HG02885 (cell line): ENCODE data around the gene SNRPA.
"Not testable (repeated sequence)": the region's sequence is repeated elsewhere in the genome, so short reads cannot be mapped to it uniquely, and the experiment has no call there.

Experiments used
- ATAC-seq: cut with Tn5 transposase; IDR thresholded peaks from one replicate; pipeline ENCODE4 v1.9.1; 2021; ENCODE audit warnings: mild to moderate bottlenecking; ENCODE audit not compliant: unreplicated experiment, poor library complexity

Gene SNRPA

DNA sequence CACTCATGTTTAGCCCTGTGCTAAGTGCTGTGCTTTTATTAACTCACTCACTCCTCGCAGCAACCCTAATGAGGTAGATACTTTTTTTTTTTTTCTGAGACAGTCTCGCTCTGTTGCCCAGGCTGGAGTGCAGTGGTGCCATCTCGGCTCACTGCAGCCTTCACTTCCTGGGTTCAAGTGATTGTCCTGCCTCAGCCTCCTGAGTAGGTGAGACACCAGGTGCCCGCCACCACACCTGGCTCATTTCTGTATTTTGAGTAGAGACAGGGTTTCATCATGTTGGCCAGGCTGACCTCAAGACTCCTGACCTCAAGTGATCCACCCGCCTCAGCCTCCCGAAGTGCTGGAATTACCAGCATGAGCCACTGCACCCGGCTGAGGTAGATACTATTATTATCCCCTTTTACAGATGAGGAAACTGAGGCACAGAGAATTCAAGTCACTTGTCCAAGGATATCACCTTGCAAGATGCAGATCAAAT, 31.5 kb upstream of the SNRPA start:
- no peak for ATAC-seq

DNA sequence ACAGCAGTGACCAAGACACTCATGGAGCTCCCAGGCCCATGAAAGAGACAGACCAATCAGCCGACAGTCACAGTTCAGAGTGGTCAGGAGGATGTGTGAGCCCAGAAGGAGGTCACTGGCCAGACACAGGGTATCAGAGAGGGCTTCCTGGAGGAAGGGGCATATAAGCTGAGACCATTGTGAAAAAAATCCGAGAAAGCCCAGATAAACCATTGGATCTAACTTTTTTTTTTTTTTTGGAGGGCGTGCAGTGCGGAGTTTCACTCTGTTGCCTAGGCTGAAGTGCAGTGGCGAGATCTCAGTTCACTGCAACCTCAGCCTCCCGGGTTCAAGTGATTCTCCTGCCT, 29.9 kb upstream of the SNRPA start:
- no peak for ATAC-seq

DNA sequence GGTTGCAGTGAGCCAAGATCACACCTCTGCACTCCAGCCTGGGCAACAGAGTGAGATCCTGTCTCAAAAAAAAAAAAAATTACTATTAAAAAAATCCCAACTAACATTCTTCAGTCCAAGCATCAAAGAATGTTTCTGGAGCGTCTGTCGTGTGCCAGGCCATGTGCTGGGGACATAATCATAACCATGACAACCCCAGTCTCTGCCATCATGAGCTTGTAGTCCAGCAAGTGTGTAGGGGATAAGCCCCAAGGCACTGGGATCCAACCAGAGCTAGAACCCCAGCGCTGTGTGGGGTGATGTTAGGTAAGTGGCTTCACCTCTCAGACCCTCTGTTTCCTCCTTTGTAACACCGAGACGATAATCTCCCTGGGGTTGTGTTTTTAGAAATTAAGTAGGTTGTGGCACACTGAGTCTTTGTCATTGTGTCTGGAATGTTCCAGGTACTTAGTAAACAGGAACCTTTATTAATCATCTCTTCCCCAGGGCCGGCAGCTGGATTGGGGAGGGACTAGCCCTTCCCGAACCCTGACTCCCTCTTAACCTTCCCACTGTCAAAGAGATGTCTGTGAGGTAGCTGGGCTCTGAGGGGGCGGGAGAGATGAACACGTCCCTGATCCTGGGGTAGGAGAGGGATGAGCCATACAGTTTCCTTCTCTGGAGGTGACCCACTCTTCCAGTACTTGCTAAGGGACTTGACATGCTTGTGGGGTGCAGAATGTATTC, 28.9 kb upstream of the SNRPA start:
- no peak for ATAC-seq

DNA sequence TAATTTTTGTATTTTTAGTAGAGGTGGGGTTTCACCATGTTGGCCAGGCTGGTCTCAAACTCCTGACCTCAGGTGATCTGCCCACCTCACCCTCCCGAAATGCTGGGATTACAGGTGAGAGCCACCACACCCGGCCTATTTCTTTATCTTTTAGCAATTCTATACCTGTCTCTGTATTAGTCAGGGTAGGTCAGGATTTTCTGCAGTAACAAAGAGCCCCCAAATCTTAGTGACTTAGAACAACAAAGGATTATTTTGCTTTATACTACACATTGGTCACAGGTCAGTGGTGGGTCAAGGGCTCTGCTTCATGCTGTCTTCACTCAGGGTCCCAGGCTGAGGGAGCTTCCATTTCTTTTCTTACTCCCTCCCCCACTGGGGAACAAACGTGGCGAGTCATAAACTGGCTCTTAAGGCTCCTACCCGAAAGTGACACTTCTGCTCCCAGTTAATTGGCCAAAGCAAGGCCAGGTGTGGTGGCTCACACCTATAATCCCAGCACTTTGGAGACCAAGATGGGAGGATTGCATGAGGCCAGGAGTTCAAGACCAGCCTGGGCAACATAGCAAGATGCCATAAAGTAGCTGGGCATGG, 27.2 kb upstream of the SNRPA start:
- ATAC-seq: no peak

DNA sequence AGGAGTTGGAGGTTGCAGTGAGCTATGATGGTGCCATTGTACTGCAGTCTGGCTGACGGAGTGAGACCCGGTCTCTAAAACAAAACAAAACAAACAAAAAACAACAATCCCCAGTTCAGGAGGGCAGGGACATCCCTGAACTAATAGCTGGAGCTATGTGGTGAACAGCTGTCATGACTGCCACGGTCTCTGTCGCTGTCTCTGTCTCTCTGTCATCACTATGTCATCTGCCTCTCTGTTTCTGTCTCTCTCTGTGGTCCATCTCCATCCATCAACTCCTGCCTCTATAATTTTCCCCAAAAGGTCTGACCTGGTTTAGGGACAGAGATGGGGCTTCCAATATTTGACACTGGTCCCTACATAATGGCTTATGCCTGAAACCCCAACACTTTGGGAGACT, 26.7 kb upstream of the SNRPA start:
- no peak for ATAC-seq

DNA sequence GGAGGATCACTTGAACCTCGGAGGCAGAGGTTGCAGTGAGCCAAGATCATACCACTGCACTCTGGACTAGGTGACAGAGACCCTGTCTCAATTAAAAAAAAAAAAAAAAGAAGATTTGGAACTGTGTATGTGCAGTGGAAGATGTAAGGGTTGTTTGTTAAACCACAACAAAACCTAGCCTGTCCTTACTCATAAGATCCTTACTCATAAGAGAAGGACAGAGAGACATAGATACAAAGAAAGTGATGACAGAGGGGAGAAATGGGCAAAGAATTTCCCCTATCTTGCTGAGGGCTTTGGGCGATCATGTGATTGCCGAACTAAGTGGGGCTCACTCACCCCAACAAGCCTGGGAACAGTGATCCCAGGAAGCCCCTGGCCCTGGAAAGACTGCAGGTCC, 26.1 kb upstream of the SNRPA start:
- no peak for ATAC-seq

DNA sequence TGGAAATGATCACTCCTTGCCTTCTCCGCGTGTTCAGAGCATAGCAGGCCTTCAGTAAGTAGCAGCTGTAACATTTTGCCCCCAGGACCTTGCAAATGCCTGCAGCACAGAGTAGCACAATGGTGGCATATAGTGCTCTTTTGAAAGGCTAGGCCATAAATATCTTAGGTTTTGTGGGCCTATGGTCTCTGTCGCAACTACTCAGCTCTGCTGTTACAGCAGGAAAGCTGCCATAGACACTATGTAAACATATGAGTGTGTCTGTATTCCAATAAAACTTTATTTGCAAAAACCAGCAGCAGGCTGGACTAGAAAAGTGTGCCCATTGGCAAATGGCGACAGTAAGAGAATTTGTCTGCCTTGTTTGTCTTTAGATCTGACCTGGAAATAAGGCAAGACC, 24.7 kb upstream of the SNRPA start:
- no peak for ATAC-seq

DNA sequence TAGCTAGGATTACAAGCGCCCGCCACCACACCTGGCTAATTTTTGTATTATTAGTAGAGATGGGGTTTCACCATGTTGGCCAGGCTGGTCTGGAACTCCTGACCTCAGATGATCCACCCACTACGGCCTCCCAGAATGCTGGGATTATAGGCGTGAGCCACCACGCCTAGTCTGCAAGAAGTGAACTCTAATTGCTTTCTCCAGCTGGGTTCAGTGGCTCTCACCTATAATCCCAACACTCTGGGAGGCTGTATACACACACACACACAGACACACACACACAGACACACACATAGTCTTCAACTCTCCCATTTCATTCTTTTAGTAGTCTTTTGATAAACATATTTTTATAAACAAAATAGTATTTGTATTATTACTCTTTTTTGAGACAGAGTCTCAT, 20.9 kb upstream of the SNRPA start:
- not testable (repeated sequence) for ATAC-seq

DNA sequence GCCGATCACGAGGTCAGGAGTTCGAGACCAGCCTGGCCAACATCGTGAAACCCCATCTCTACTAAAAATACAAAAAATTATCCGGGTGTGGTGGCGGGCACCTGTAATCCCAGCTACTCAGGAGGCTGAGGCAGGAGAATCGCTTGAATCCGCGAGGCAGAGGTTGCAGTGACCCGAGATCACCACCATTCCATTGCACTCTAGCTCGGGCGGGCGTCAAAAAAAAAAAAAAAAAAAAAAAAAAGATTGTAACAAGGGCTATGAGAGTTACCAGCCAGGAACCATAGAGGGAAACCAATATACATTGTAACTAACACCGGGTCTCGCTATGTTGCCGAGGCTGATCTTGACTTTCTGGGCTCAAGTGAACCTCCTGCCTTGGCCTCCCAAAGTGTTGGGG, 18.7 kb upstream of the SNRPA start:
- ATAC-seq: not testable (repeated sequence)

DNA sequence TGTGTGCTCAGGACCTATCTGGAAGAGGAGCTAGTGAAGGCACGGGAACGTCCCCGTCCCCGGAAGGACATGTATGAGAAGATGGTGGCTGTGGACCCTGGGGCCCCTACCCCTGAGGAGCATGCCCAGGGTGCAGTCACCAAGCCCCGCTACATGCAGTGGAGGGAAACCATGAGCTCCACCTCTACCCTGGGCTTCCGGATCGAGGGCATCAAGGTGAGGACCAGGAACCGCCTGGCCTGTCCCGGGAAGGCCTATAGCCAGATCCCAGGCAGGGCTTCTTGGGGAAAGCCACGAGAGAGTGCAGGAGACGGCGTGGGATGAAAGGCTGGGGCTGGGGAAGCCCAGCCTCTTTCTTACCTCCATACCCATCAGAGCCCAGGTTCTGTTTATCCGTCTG, 17.9 kb upstream of the SNRPA start:
- no peak for ATAC-seq

DNA sequence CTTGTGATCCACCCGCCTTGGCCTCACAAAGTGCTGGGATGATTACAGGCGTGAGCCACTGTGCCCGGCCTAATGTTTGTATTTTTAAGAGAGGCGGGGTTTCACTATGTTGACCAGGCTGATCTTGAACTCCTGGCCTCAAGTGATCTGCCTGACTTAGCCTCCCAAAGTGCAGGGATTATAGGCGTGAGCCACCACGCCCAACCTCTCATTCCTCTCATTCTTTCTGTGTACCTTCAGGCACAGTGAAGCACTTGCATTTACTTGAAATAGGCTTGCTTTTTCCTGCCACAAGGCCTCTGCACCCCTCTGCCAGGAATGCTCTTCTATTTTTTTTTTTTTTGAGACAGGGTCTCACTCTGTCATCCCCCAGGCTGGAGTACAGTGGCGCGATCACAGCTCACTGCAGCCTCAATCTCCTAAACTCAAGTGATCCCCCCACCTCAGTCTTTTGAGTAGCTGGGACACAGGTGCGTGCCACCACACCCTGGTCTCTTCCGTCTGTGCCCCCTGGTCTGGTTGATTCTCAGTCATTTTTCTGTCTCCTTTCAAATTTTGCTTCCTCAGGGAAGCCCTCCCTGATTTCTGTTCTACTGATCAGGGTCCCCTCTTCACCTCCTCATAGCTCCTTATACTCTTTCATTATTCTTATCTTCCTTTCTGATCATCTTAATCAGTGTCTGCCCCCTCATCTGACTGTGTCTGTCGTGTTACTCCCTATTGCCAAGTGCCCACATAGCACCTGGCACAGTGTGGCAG, 15.8 kb upstream of the SNRPA start:
- no peak for ATAC-seq

DNA sequence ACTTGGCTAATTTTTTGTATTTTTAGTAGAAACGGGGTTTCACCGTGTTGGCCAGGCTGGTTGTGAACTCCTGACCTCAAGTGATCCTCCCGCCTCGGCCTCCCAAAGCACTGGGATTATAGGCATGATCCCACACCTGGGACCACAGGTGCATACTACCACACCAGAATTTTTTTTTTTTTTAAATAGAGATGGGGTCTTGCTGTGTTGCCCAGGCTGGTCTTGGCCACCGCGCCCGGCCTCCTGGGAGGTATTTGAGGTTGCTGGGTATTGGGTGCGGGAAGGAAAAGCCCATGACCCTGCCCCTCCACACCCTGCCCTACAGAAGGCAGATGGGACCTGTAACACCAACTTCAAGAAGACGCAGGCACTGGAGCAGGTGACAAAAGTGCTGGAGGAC, 14.3 kb upstream of the SNRPA start:
- no peak for ATAC-seq

DNA sequence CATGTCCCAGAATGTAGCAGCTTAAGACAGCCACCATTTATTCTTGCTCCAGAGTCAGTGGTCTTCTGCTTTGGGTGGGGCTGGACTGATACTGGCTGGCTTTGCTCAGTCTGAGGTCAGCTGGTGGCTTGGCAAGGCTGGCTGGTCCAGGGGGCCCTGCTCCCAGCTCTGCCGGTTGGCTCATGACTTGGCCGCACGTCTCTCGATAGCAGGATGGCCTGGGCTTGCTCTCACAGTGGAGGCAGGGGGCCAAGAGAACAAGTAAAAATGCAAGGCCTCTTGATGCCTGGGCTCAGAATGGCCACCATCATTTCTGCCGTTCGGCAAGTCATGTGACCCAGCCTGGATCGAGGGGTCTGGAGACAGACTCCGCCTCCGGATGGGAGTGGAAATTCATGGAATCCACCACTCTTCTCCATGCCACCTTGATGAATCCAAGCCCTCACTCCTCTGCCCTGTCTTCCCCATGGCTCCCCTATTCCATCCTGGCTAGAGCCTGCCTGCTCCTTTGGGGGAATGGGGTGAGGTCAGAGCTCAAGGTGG, 13.8 kb upstream of the SNRPA start:
- no peak for ATAC-seq

DNA sequence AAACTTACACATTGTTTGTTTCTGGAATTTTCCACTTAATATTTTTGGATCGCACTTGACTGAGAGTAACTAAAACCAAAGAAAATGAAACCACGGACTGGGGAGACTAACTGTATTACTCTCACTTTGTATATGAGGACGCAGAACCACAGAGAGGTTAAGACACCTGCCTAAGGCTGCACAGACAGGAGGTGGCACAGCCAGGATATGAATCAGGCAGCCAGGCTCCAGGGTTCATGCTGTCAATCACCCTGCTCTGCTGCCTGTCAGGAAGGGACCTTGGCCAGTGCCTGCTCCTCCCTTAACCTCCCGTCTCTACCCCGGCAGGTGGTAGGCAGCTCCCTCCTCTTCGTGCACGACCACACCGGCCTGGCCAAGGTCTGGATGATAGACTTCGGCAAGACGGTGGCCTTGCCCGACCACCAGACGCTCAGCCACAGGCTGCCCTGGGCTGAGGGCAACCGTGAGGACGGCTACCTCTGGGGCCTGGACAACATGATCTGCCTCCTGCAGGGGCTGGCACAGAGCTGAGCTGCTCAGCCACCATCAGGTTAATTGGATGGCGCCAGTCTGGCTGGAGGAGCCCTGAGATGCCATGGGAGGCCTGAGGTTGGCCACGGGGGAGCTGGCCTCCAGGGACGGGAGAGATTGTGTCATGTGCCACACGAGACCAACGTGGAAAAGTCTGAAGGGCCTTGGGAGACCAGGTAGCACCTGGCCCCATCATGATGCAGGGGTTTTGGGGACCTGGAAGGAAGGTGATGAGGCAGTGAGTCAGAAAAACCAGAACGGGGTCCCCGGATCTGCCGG, 11.8 kb upstream of the SNRPA start:
- no peak for ATAC-seq

DNA sequence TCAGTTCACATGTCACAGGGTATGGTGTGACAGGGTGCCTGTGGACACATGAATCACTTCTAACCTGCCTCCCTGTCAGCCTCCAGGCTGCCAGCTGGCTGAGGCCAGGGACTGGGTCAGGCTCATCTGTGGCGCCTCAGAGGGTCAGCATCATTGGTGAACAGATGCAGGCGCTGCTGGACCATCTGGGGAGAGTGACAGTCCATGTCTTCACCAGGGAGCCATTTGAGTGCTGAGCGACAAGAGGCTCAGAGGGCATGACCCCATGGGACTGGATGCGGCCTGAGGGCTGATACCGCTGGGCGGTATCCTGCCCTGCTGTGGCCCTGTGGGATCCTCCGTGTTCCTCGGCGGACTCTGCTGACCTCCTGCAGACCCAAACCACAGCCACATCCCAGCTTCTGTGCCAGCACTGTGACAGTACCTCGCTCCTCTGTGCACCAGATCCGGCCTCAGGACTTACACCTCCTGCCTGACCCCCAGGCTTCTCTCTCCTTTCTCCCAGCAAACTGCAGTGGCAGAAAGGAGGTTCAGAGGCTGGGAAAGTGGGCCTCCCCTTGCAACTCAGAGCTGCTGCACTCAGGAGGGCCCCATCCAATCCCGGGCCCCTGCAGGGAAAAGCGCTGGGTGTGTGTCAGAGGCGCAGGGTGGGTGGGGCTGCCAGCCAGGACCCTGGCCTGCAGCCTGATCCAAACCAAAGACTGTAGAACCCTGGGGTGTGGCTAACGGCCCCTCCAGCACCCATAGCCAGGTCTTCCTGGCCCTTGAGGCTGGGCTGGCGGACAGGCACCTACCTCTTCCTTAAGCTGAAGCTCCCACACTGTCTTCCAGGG, 10.9 kb upstream of the SNRPA start:
- ATAC-seq: no peak

DNA sequence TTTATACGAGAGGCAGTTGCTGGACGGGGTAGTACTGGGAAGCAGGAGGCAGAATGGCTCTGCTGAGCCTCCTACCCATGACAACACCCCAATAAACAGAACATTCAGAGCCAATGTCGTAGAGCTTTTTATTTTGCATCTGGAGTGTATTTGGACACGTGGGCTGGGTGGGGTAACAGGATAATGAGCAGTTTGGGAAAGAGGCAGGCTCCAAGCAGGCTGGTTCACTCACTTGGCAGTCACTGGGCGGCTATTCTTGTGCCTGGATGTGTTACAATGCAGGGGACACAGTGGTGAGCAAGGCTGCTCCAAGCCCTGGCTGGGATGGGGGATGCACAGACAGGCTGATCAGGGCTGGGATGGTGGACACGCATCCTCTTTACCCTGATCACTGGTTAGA, 10.3 kb upstream of the SNRPA start:
- no peak for ATAC-seq

DNA sequence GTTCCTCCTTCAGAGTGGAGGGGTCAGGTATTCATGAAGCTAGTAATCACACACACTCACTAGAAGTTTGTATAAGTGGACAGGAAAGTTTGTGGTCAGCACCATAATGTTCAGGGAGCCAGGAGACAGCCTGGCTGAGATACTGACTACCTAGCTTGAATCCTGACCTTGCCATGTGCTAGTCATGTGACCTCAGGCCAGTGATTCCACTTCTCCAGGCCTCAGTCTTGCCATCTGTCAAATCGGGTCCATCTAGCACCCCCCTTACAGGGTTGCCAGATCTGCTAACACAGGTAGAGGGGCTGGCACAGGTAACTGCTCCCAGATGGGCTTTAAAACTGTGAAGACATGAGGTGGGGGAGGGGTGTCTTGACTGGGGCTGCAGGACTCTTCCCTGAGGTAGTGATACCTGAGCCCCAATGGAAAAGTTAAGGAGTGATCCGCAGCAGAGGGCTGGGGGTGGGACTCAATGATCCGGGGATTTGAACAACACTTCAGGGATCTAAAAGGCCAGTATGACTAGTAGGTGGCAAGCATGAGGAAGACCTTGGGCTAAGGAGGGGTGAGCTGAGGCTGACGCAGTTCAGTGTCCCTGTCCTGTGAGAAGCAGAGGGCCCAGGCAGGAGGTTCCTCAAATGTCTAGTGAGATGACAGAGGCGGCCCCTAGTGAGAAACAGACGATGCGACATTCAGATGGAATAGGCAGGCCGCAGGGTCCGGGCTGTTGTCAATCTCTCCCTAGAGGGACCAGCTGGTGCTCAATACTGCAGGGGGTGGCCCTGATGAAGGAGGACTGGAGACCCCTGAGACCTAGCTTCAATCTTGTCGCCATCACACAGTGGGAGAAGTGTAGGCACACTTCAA, 9.2 kb upstream of the SNRPA start:
- ATAC-seq: no peak

DNA sequence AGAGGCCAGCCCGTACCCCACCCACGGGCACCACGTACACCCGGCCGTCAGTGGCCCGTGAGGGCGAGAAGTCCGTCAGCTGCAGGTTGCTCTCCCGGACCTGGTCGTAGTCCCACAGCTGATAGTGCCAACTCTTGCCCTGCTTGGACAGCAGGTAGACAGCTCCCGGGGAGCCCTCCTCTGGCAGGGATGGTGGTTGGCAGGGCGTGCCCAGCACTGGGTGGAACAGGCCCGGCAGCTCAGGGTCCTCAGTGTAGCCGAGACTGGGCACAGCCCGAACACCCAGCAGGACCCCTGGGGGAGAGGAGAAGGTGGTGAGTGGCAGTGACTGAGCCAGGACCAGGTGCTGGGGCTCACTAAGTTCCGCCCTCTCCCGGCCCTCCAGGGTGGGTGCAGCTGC, 8.5 kb upstream of the SNRPA start:
- no peak for ATAC-seq

DNA sequence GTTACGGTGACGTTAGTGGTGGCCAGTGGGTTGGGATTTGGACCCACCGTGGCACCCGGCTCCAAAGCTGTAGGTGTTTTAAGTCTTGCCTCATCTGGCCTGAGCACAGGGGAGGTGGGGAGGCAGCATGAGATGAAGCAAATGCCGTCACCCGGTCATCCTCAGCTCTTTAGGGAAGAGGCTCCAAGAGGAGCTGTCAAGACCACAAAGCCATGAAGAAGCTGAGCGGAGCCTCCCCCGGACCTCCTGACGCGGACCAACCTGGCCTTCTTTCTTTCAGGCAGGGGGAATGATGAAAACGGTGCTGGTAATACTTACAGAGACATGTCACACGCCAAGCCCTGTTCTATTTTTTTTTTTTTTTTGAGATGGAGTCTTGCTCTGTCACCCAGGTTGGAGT, 8.1 kb upstream of the SNRPA start:
- no peak for ATAC-seq
